GM12892 (cell line): ENCODE measurements around the gene GFRA1.

Source experiments
- DNase-seq: peaks from one replicate; pipeline ENCODE4 v3.0.0; 2011; ENCODE audit not compliant: insufficient read length
- FAIRE-seq: peaks from 2 replicates; lab custom pipeline; 2011; peaks lifted over from hg19 to GRCh38; lab: Jason Lieb, UNC
- POLR2A ChIP-seq: IDR thresholded peaks from 2 replicates; pipeline ENCODE4 v1.6.1; 2011; ENCODE audit warnings: low read depth, low read length, control low read depth
- POLR2AphosphoS5 ChIP-seq: IDR thresholded peaks from 2 replicates; pipeline ENCODE4 v1.6.1; 2011; ENCODE audit warnings: low read depth, low read length, control low read depth
- TAF1 ChIP-seq: IDR thresholded peaks from 2 replicates; pipeline ENCODE4 v1.6.1; 2011; ENCODE audit warnings: low read depth, mild to moderate bottlenecking, control low read depth, low read length, borderline replicate concordance

GFRA1 gene

GRCh38 chr10:116233230-116233629 lies 39.8 kb downstream of the GFRA1 start:
- no peak for FAIRE-seq
- no peak for DNase-seq
- TF ChIP-seq POLR2A (no peak), POLR2AphosphoS5 (no peak), TAF1 (no peak)

GRCh38 chr10:116232613-116233012 lies 40.4 kb downstream of the GFRA1 start:
- no peak for TF ChIP-seq POLR2A
- TF ChIP-seq POLR2AphosphoS5 = no peak
- no peak for TF ChIP-seq TAF1
- FAIRE-seq (no peak), DNase-seq (no peak)

- no peak for FAIRE-seq
- DNase-seq = no peak
- TF ChIP-seq POLR2A (no peak), POLR2AphosphoS5 (no peak), TAF1 (no peak)
Observed at GRCh38 chr10:116226766-116227165, 46.2 kb downstream of the GFRA1 start.

- no peak for DNase-seq
- FAIRE-seq = no peak
- TF ChIP-seq POLR2A (no peak), TAF1 (no peak), POLR2AphosphoS5 (no peak)
Observed at GRCh38 chr10:116226053-116226452, 47.0 kb downstream of the GFRA1 start.

- TF ChIP-seq TAF1 (no peak), POLR2AphosphoS5 (no peak), POLR2A (no peak)
- DNase-seq = no peak
- FAIRE-seq = no peak
Observed at GRCh38 chr10:116223289-116223688, 49.7 kb downstream of the GFRA1 start.

- TF ChIP-seq TAF1 = no peak
- no peak for TF ChIP-seq POLR2AphosphoS5
- no peak for TF ChIP-seq POLR2A
- FAIRE-seq = no peak
- no peak for DNase-seq
Observed at GRCh38 chr10:116221053-116221452, 52.0 kb downstream of the GFRA1 start.

GRCh38 chr10:116216676-116217075 lies 56.3 kb downstream of the GFRA1 start:
- FAIRE-seq = no peak
- TF ChIP-seq POLR2A (no peak), TAF1 (no peak), POLR2AphosphoS5 (no peak)
- DNase-seq = no peak

- TF ChIP-seq TAF1 = no peak
- TF ChIP-seq POLR2A = no peak
- TF ChIP-seq POLR2AphosphoS5 = no peak
- DNase-seq = no peak
Observed at GRCh38 chr10:116215651-116216050, 57.4 kb downstream of the GFRA1 start.

GRCh38 chr10:116211682-116212081 lies 61.3 kb downstream of the GFRA1 start:
- DNase-seq = no peak
- FAIRE-seq = no peak
- TF ChIP-seq TAF1 (no peak), POLR2A (no peak), POLR2AphosphoS5 (no peak)

More at GRCh38 chr10:116215651-116216050, 57.4 kb downstream of the GFRA1 start:
- no peak for FAIRE-seq

GRCh38 chr10:116210588-116211346 lies 62.2 kb downstream of the GFRA1 start:
- no peak for TF ChIP-seq TAF1
- no peak for TF ChIP-seq POLR2A
- no peak for TF ChIP-seq POLR2AphosphoS5
- FAIRE-seq (no peak), DNase-seq (no peak)

- TF ChIP-seq TAF1 (no peak), POLR2AphosphoS5 (no peak), POLR2A (no peak)
- FAIRE-seq = no peak
- no peak for DNase-seq
Observed at GRCh38 chr10:116209781-116210180, 63.2 kb downstream of the GFRA1 start.

- DNase-seq (no peak), FAIRE-seq (no peak)
- TF ChIP-seq TAF1 (no peak), POLR2AphosphoS5 (no peak)
Observed at GRCh38 chr10:116208956-116209567, 63.9 kb downstream of the GFRA1 start.

GRCh38 chr10:116207690-116208089 lies 65.3 kb downstream of the GFRA1 start:
- no peak for TF ChIP-seq POLR2A
- TF ChIP-seq TAF1 = no peak
- no peak for TF ChIP-seq POLR2AphosphoS5
- FAIRE-seq = no peak
- DNase-seq = no peak
